Midbrain (tissue), 1 donor: ENCODE results near the gene IL12RB1.
A peak's percentile ranks its signal among the peaks of the same experiment; 100 is the strongest.
"Not testable (repeated sequence)": the region's sequence is repeated elsewhere in the genome, so short reads cannot be mapped to it uniquely, and the experiment has no call there.

Source experiments
- DNase-seq: peaks from one replicate; lab custom pipeline; 2025; lab: John Stamatoyannopoulos, UW

IL12RB1 gene

DNA sequence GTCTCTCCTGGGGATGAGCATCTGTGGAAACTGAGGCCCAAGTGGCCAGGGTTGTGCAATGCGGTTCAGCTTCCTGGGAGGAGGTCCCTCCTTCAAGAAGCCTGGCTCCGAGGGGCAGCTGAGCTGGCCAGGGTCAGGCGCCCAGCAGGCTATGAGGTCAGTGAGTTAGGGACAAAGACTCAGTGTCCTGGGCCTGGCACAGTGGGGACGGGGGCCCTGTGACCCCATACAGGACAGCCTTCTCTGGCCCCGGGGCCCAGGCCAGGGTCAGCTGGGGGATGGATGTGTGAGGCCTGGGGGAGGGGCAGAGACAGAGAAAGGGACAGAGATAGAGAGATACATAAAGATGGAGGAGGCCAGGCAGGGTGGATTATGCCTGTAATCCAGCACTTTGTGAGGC is 3.0 kb upstream of the IL12RB1 start:
- peak; percentile 90 for DNase-seq

DNA sequence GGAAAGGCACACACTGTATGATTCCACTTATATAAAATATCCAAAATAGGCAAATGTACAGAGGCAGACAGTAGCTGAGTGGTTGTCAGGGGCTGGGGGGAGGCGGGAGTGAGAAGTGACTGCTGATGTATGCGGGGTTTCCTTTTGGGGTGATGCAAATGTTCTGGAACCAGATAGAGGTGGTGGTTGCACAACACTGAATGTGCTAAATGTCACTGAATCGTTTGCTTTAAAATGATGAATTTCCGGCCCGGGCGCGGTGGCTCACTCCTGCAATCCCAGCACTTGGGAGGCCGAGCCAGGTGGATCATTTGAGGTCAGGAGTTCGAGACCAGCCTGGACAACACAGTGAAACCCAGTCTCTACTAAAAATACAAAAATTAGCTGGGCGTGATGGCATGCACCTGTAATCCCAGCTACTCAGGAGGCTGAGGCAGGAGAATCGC is 2.4 kb upstream of the IL12RB1 start:
- DNase-seq: not testable (repeated sequence)

DNA sequence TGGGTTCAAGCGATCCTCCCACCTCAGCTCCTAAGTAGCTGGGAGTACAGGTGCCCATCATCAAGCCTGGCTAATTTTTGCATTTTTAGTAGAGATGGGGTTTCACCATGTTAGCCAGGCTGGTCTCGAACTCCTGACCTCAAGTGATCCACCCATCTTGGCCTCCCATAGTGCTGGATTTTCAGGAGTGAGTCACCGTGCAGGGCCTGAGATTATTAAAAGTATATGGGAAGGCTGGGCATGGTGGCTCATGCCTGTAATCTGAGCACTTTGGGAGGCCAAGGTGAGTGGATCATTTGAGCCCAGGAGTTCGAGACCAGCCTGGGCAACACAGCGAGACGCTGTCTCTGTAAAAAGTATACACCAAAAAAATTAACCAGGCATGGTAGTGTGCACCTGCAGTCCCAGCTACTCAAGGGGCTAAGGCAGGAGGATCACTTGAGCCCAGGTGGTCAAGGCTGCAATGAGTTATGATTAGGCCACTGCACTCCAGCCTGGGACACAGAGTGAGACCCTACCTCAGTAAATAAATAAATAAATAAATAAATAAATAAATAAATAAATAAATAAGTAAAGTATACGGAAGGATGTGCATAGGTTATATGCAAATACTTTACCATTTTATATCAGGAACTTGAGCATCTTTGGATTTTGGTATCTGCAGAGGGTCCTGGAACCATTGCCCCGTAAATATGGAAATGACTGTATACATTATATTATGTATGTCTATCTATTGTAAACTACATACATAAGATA is 854 bp downstream of the IL12RB1 start:
- DNase-seq: no peak

DNA sequence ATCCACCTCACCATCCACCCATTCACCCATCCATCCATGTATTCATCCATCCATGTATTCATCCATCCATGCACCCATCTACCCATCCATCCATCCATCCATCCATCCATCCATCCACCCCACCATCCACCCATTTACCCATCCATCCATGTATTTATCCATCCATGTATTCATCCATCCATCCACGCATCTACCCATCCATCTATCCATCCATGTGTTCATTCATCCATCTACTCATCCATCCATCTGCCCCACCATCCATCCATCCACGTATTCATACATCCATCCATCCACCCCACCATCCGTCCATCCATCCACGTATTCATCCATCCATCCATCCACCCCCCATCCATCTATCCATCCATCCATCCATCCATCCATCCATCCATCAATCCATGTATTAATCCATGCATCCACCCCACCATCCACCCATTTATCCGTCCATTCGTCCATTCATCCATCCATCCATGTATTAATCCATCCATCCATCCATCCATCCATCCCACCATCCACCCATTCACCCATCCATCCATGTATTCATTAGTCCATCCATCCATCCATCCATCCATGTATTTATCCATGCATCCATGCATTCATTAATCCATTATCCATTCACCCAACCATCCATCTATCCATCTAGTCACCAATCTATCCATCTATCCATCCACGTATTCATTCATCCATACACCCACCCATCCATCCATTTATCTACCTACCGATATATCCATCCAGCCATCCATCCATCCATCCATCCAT is 2.6 kb downstream of the IL12RB1 start:
- no peak for DNase-seq

DNA sequence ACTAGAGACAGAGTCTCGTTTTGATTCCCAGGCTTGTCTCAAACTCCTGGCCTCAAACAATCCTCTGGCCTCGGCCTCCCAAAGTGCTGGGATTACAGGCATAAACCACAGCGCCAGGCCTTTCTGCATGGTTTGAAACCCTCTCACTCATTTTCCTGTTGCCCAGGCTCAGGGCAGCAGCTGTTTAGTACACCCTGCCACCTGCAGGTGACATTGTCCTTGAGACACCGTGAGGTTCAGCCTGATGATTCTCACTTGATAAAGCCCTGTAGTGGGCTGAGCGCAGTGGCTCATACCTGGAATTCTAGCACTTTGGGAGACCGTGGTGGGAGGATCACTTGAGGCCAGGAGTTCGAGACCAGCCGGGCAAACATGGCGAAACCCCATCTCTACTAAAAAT is 12.5 kb downstream of the IL12RB1 start:
- DNase-seq: no peak

DNA sequence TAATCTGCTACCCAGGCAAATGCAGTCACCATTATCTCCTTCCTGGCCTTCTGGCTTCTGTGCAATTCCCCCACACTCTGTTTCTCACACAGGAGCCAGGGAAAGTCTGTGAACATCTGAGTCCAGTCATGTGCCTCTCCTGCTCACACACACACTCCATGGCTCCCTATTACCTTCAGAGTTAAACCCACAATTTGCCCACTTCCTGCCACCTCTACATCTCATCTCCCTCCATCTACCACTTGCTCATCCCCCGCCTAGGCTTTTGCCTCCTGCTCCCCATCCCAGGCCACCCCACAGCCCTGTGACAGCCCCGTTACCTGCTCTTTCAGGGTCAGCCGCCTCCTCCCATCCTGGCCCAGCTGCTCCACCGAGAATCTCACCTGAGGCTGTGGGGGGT is 13.5 kb downstream of the IL12RB1 start:
- DNase-seq: no peak

DNA sequence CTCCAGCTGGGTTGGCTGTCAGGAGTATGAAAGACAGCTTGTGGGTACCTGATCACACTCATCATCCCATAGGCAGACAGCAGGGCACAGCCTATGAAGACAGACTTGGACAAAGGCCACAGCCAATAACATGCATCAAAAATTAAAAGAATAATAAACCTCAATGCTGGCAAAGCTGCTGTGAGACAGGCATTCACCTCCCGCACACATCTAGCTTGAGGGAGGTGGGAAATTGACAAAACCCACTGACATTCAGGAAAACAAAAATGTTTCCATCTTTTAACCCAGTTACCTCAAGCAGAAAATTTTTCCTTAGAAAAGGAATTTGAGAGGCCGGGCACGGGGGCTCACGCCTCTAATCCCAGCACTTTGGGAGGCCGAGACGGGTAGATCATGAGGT is 14.4 kb downstream of the IL12RB1 start:
- no peak for DNase-seq

DNA sequence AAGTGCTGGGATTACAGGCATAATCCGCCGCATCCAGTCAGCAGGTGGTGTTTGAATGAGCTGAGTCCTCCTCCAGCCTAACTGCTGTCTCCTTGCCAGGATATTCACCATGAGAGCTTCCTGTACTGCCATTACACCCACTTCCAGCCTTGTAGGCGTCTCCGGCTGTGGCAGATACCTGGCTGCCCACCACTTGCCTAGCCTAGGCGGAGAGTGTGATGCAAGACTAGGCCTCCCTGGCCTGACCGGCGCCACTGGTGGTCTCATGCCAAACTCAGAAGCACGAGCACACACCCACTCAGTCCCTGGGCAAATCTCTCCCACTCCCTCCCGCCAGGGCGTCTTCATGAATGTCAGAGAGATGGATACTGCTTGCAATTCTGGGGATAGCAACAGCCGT is 16.6 kb downstream of the IL12RB1 start:
- DNase-seq: no peak

DNA sequence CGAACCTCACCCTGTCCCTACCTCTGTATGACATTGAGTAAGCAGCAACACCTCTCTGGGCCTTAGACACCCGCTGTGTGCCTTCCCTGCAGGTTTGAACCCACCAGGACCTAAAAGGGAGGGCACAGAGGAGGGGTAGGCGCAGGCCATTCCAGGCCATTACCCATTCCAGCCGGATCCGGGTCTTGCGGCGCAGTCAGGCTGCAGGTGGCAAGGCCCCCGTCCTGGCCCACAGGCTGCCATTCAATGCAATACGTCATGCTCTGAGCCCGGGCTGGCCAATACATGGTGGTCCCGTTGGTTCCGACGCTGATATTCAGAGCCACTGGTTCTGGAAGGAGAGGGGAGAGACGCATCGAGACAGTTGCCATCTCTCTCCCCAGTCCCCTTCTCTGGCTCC is 17.4 kb downstream of the IL12RB1 start:
- no peak for DNase-seq

DNA sequence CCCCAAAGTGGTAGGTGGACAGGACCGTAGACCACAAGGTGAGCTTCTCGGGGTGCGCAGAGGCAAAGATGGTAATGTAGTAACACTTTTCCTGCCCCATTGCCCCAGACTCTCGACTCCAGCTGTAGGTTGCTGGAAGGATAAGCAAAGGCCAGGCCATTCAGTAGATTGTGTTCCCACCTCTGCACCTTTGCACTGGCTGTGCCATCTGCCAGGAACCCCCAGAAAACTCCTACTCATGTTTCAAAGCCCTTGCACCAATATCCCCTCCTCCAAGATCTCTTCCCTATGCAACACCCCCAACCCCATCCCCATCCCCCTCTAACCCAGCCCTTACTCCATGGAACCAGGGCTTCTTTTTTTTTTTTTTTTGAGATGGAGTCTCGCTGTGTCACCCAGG is 18.3 kb downstream of the IL12RB1 start:
- DNase-seq: no peak

DNA sequence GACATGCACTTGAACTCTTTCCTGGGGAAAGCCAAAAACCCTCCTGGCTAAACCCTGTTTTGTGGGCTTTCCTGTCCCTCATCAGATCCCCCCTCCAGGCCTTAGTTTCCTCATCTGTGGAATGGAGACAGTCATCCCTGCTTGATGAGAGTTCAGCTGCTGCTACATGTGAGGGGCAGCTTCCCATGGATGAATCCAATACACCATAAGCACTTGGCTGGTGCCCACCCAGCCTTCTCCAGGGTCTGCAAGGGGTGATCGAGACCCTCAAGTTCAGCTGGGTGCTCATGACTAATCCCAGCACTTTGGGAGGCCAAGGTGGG is 21.6 kb downstream of the IL12RB1 start:
- DNase-seq: no peak

DNA sequence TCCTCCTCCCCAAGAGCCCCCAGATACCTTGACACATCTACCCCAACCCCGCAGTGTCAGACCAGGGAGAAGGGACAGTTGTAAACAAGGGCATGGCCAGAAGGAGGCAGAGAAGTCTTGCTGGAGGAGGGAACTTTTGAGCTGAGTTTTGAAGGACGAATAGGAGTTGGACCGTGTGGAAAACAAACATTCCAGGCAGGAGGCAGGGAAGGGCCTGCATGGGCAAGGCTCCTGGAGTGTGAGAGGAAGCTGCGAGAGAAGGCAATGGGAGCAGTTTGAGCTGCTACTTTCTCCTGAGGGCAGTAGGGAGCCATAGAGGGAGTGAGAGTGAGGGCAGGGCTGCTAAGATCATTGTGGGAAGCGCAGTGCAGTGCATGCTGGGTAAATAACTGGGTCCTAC is 23.3 kb downstream of the IL12RB1 start:
- DNase-seq: no peak

DNA sequence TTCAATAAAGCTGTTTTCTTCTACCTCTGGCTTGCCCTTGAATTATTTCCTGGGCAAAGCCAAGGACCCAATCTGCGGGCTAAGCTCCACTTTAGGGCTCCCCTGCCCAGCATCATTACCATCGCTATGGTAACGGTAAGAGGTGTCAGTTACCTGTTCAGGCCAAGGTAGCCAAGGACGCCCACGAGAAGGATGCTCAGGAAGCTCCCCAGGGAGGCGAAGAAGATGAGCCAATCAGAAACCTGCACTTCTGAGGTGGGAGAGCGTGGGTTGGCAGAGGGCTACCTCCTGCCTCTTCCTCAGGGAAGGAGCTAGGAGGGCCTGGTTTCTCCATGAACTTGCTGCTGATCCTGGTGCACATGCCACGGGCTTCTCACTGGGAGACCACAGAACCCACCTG is 24.7 kb downstream of the IL12RB1 start:
- no peak for DNase-seq

DNA sequence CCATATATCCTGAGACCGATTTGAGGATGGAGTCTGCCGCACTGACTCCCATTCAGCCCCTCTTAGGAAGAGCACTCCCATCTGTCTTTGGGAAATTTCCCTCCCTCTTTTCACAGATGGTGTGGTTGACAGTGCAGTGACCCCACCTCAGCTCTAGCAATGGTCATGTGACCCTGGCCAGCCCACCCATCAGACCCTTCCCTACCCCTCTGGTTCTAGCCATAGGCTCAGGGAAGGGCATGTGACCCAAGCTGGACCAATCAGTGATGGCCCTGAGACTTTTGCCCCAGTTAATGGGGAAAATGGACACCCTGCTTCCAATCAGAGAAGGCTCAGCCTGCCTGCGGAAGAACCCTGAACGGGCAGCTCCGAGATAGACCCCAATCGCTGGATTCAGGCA is 26.3 kb downstream of the IL12RB1 start:
- no peak for DNase-seq

DNA sequence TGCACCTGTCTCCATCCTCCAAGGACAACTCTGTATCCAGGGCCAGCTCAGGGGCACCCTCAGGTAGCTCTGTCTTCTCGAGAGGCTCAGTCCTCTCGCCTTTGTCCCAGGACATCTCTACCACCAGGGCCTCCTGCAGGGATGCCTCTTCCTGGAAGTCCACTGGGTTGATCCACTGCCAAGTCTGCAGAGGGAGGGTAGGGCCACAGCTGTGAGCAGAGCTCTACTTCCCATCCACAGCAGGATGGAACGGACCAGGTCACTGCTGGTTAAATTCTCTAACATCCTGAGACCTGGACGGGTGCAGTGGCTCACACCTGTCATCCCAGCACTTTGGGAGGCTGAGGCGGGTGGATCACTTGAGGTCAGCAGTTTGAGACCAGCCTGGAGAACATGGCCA is 26.8 kb downstream of the IL12RB1 start:
- no peak for DNase-seq

DNA sequence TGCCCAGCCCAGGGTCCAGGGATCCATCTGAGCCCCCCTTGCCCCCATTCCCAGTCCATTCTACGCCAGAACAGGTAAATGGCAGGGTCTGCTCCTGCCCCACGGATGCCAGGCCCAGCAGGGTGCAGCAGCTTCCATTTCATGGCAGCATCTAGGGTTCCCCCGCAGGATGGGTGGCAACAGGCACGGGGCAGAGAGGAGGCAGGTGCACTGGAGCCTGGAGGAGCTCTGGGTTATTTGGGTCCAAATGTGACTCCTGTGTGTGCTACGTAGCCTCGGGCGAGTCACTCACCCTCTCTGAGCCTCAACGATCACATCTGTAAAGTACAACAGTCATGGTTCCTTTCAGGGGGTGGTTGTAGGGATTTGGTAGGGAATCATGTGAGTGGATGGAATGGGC is 27.4 kb downstream of the IL12RB1 start:
- no peak for DNase-seq

DNA sequence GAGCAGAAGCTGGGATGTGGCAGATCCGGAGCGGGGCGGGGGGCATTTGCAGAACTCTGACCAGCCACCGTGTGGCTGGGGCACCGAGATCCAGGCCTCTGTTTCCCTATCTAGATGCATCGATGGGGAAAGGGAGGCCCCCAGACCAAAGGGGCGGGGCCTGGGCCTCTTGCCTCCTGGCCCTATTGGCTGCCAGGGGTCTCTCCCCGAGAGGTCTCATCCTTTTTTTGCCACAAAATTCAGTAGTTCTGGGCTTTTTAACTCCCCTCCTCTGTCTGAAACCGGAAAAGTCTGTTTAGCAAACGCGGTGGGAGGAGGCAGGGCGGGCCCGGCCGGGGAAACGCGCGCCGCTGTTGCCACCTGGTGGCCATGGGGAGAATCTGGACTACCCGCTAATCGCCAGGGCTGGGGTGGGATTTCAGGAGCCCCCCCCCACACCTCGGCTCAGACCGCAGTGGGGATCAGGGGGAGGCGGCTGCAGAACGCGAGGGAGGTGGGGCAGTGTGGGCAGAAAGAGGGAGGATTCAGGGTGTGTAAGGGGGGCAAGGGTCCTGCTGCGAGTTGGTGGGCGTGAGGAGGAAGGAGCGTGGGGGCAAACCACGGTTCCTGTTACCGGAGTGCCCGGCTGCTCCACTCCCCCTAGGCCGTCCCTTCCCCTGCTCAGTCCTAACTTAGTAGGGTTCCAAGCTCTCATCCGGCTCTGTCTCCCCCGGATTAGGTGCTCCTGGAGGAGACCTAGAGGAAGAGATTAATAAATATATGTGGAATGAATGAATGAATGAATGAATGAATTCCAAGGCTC is 28.3 kb downstream of the IL12RB1 start:
- peak; percentile 83 for DNase-seq

DNA sequence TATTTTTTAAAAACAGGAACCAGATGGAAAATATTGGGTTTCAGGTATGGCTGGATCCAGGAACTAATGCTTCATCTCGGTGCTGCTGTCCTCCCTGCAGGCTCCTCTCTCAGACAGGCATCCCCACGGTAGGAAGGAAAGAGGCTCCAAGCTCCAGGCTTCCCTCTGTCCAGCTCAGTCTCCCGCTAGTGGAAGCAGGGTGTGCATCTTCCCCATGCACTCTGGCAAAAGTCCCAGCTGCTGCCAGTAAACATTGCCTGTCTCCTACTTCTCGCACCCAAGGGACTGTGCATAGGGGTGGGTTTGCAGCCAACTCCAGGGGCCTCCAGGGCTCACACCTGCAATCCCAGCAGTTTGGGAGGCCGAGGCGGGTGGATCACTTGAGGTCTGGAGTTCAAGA is 29.2 kb downstream of the IL12RB1 start:
- peak; percentile 48 for DNase-seq

DNA sequence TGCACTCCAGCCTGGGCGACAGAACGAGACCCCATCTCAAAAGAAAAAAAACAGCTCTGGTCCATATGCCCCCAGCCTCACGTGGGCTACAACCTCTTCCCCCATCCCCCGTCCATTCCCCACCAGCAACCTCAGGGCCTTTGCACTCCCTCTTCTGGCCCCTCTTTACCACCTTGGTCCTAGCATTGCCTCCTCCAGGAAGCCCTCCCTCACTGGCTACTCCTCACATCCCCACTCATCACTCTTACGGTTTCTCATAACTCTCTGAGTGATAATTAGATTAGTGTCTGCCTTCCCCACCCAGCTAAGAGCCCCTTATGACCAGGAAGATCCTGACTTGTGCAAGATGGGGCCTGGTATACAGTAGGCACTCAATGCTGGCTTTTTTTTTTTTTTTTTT is 30.8 kb downstream of the IL12RB1 start:
- no peak for DNase-seq

DNA sequence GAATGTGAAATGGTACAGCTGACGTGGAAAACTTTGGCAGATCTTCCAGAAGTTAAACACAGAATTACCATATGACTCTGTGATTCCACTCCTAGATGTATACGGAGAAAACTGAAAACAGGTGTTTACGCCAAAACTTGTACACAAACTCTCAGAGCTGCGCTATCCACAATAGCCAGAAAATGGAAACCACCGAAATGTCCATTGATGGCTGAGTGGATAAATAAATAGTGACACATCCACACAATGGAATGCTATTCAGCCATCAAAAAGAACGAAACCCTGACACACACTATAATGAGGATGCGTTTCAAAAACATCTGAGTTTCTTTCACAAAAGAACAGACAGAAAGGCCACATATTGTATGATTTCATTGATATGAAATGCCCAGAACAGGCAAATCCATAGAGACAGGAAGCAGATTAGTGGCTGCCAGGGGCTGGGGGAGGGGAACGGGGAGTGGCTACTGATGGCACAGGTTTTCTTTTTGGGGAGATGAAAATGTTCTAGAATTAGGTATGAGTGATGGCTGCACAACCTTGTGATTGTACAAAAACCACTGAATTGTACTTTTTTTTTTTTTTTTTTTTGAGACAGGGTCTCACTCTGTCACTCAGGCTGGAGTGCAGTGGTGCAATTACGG is 33.0 kb downstream of the IL12RB1 start:
- no peak for DNase-seq

DNA sequence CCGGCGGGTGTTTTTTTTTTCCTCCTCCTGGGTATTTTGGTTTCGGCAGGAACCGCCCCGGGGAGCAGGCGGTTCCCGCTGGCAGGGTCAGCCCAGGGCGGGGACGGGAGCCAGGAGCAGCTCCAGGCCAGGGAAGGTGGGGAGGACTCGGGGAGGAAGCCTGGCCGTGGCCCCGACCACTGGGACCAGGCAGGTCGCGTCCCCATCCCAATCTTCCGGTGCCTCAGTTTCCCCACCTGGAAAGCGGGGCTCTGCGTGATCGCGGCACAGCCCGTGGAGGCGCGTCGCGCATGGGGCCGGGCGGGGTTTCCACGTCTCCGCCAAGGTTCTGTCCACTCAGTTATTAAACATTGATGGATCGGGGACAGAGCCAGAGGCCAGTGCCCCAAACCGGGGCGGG is 34.8 kb downstream of the IL12RB1 start:
- no peak for DNase-seq

DNA sequence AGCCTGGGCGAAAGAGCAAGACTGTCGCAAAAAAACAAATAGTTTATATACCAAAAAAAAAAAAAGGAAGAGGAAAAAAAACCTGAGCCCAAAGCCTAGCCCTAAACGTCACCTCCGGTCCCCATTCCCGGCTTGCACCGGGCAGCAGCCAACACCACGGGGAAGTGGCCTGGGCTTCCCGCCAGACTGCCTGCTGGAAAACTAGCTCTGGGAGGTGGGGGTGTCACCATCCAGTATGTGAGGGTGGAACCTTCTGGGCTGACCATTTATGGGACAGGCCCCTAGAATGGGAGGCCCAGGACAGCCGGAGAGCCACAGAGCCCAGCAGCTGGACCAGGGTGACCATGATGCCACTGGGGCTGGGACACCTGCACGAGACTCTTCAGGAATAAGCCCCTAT is 37.3 kb downstream of the IL12RB1 start:
- peak; percentile 80 for DNase-seq
